Stimulated activated CD8-positive, alpha-beta memory T cell treated with anti-CD3 and anti-CD28 coated beads, Interleukin-15, amount 100 ng/mL, for 24 hours (primary cell): ENCODE results near the gene POLRMT.
"Not testable (repeated sequence)": the region's sequence is repeated elsewhere in the genome, so short reads cannot be mapped to it uniquely, and the experiment has no call there.

Source experiments
- DNase-seq: peaks from one replicate; pipeline ENCODE4 v3.0.0-alpha.2; 2020; ENCODE audit warnings: low read depth

The POLRMT gene

GRCh38 chr19:593505-593904 is 39.8 kb downstream of the POLRMT start:
- no peak for DNase-seq

GRCh38 chr19:593055-593454 is 40.3 kb downstream of the POLRMT start:
- no peak for DNase-seq

GRCh38 chr19:592101-592500 is 41.2 kb downstream of the POLRMT start:
- DNase-seq, result no peak

GRCh38 chr19:591099-591958 is 42.0 kb downstream of the POLRMT start:
- DNase-seq, result no peak

GRCh38 chr19:590750-591098 is 42.6 kb downstream of the POLRMT start:
- DNase-seq, result no peak

GRCh38 chr19:590396-590745 is 43.0 kb downstream of the POLRMT start:
- no peak for DNase-seq

GRCh38 chr19:589693-590395 is 43.5 kb downstream of the POLRMT start, which contains the start of gene HCN2:
Gene HCN2, plus strand, starts transcription at chr19:589881. Its CDS starts 65 bp downstream, at chr19:589946.
- DNase-seq, result no peak

- no peak for DNase-seq
These were observed 44.3 kb downstream of the POLRMT start for GRCh38 chr19:588741-589692.

GRCh38 chr19:588093-588740 is 45.1 kb downstream of the POLRMT start:
- no peak for DNase-seq

GRCh38 chr19:585551-586110 is 47.7 kb downstream of the POLRMT start:
- no peak for DNase-seq

GRCh38 chr19:585146-585545 is 48.2 kb downstream of the POLRMT start:
- DNase-seq, result not testable (repeated sequence)

- DNase-seq, result peak; percentile 47
These were observed 48.9 kb downstream of the POLRMT start for GRCh38 chr19:584240-585001.

GRCh38 chr19:583968-584239 is 49.4 kb downstream of the POLRMT start:
- DNase-seq, result no peak

- no peak for DNase-seq
These were observed 50.0 kb downstream of the POLRMT start for GRCh38 chr19:583198-583967.

- DNase-seq, result no peak
These were observed 50.7 kb downstream of the POLRMT start for GRCh38 chr19:582497-583197.

- no peak for DNase-seq
These were observed 51.8 kb downstream of the POLRMT start for GRCh38 chr19:581399-582111.

- no peak for DNase-seq
These were observed 53.0 kb downstream of the POLRMT start for GRCh38 chr19:580274-580835.

GRCh38 chr19:579842-580155 is 53.5 kb downstream of the POLRMT start:
- no peak for DNase-seq
